ENCODE data around the gene ZMIZ1.

The ZMIZ1 gene

GRCh38 chr10:79254333-79255006 lies 185.7 kb downstream of the ZMIZ1 start:
- DNase-seq = no peak

- no peak for DNase-seq
These were observed 186.3 kb downstream of the ZMIZ1 start for GRCh38 chr10:79255007-79255507.

GRCh38 chr10:79256264-79256806 lies 187.6 kb downstream of the ZMIZ1 start:
- no peak for DNase-seq

- no peak for DNase-seq
These were observed 190.1 kb downstream of the ZMIZ1 start for GRCh38 chr10:79258894-79259293.

GRCh38 chr10:79259834-79260233 lies 191.1 kb downstream of the ZMIZ1 start:
- no peak for DNase-seq

GRCh38 chr10:79260811-79261740 lies 192.3 kb downstream of the ZMIZ1 start:
- no peak for DNase-seq

GRCh38 chr10:79262131-79262530 lies 193.4 kb downstream of the ZMIZ1 start:
- DNase-seq = no peak

- no peak for DNase-seq
These were observed 194.4 kb downstream of the ZMIZ1 start for GRCh38 chr10:79262959-79263746.

GRCh38 chr10:79263939-79264338 lies 195.2 kb downstream of the ZMIZ1 start:
- DNase-seq = no peak

GRCh38 chr10:79264942-79265341 lies 196.2 kb downstream of the ZMIZ1 start:
- no peak for DNase-seq

GRCh38 chr10:79266084-79266483 lies 197.3 kb downstream of the ZMIZ1 start:
- no peak for DNase-seq

- no peak for DNase-seq
These were observed 198.0 kb downstream of the ZMIZ1 start for GRCh38 chr10:79266543-79267312.

- DNase-seq = no peak
These were observed 198.7 kb downstream of the ZMIZ1 start for GRCh38 chr10:79267499-79267898.

- DNase-seq = no peak
These were observed 199.4 kb downstream of the ZMIZ1 start for GRCh38 chr10:79268161-79268601.

GRCh38 chr10:79268742-79269141 lies 200.0 kb downstream of the ZMIZ1 start:
- DNase-seq = no peak

- DNase-seq = no peak
These were observed 200.7 kb downstream of the ZMIZ1 start for GRCh38 chr10:79269443-79269842.

GRCh38 chr10:79269969-79270368 lies 201.2 kb downstream of the ZMIZ1 start:
- no peak for DNase-seq

- no peak for DNase-seq
These were observed 201.9 kb downstream of the ZMIZ1 start for GRCh38 chr10:79270466-79271246.

GRCh38 chr10:79272353-79272752 lies 203.6 kb downstream of the ZMIZ1 start:
- DNase-seq = no peak

- DNase-seq = no peak
These were observed 204.8 kb downstream of the ZMIZ1 start for GRCh38 chr10:79273604-79274003.

Data from stimulated activated CD4-positive, alpha-beta T cell treated with anti-CD3 and anti-CD28 coated beads, Interleukin-2, amount 100 ng/mL, for 48 hours (primary cell).